Hematopoietic multipotent progenitor cell treated with erythropoietin and hydrocortisone succinate and interleukin-3 and kit ligand, for 8 days (in vitro differentiated cells): ENCODE measurements around the gene SLC16A7.
"Not testable (repeated sequence)": the region's sequence is repeated elsewhere in the genome, so short reads cannot be mapped to it uniquely, and the experiment has no call there.

ENCODE experiments used
- DNase-seq: peaks from one replicate; pipeline ENCODE4 v3.0.0-alpha.2; 2015

Gene SLC16A7

DNA sequence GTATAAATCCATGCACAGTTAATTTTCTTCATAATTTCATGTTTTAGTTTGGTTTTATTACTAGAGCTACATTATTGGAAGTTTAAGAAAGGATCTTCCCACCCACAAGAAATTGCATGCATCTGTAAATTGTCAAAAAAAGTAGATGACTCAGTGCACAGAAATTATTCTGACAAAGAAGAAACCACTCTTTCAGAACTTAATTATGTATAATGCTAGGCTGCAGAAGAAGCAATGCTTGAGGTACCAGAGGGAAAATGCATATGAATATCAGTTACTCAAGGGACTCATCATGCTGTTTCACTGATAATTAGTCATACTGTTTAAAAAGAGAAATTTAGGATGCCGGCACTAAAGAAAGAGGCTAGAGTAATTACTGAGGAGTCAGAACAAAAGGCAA, 147.0 kb downstream of the SLC16A7 start:
- no peak for DNase-seq

DNA sequence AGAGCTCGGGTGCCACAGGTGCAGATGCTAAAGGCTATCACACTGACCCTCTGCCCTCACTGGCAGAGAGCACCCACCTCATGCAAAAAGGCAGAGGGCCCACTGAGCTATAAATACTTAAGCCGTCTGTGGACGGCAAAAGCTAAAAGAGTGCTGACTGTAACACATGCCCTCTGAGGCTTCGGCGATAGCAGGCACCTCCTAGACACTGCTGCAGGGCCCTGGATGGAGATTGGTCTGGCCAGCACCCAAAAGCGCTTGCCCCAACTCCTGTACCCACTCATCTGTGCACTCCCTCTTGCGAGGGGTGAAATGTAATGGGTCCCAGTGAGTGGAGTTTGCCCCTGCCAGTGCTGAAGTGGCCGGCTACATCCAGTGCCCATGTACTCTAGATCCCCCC, 148.7 kb downstream of the SLC16A7 start:
- DNase-seq = no peak

DNA sequence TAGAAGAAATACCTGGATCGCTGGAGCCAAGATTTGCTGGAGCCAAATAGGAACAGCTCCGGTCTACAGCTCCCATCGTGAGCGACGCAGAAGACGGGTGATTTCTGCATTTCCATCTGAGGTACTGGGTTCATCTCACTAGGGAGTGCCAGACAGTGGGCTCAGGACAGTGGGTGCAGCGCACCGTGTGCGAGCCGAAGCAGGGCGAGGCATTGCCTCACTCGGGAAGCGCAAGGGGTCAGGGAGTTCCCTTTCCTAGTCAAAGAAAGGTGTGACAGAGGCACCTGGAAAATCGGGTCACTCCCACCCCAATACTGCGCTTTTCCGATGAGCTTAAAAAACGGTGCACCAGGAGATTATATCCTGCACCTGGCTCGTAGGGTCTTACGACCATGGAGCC, 155.3 kb downstream of the SLC16A7 start:
- not testable (repeated sequence) for DNase-seq

DNA sequence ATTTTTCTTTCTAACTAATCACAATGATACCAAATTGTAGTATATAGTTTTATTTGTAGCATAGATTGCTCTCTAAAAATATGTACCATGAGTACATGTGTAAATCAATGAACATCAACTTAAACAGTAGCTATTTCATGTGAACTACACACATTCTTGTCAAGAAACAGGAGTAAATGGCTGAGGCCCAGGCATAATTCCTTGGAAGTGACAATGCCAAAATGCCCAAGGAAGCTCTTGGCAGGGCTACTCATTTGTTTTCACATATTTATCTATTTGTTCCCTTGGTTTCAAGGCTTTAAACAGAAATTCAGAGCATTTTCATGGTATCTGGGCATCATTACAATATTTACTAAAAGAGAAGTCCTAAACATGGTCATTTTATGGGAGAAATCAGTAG, 165.7 kb downstream of the SLC16A7 start:
- DNase-seq = no peak

DNA sequence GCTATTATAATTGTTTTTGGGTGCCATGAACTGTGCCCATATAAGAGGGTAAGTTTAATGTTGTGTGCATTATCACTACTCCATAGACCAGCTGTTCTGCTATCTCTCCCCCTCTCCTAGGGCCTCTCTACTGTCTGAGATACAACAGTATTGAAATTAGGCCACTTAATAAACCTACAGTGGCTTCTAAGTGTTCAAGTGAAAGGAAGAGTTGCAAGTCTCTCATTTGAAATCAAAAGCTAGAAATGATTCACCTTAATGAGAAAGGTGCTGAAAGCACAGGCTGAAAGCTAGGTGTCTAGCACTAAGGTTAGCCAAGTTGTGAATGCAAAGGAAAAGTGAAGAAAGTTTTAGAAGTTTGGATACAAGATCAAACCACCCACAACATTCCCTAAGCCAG, 168.0 kb downstream of the SLC16A7 start:
- DNase-seq = no peak

DNA sequence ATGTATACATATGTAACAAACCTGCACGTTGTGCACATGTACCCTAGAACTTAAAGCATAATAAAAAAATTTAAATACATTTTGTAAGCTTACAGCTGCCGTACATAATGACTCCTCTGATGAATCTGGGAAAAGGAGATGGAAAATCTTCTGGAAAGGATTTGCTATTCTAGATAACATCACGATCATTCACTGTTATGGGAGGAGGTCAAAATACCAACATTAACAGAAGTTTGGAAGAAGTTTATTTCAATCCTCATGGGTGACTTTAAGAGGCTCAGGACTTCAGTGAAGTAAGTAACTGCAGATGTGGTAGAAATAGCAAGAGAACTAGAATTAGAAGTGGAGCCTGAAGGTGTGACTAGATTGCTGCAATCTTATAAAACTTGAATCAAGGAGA, 172.2 kb downstream of the SLC16A7 start:
- DNase-seq = no peak

DNA sequence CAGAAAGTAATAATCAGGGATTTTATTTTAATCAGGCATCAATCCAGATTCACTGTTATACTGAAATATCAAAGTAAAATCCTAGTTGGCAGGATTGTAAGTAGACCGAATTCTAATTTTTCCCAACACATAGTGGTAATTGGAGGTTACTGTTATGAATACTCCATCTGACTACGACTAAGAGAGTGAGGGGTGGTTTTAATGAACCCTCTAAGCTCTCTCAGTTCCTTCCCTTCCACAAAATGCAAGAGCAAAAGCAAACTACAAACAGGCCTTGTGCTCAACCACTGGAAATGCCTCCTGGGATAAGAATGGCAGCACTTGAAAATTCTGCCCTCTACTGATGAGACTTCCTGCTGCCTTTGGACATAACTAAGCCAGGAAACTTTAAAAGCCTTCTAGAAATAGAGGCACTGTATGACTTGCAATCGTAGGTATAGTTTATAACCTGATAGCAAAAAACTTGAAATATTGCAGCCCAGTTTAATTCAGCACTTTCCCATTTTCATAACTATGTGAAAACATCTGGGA, 184.8 kb downstream of the SLC16A7 start:
- DNase-seq = peak; percentile 29

DNA sequence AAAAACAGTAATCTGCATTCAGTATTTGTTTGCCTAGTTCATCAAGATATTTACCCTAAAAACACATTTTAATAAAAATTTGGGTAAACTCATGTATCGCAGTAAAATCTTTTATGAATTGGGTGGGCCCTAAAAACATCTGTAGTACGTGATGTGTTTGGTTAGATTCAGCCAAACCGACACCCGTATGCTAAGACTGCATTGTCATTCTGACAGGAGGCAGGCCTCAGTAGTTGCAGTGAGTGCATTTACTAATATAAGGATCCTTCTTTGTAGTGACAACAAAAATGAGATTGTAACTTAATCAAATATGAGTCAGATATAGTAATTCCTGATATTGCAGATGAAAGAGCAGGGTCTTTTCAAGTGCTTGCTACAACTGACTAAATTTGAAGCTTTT, 191.8 kb downstream of the SLC16A7 start:
- peak; percentile 53 for DNase-seq

DNA sequence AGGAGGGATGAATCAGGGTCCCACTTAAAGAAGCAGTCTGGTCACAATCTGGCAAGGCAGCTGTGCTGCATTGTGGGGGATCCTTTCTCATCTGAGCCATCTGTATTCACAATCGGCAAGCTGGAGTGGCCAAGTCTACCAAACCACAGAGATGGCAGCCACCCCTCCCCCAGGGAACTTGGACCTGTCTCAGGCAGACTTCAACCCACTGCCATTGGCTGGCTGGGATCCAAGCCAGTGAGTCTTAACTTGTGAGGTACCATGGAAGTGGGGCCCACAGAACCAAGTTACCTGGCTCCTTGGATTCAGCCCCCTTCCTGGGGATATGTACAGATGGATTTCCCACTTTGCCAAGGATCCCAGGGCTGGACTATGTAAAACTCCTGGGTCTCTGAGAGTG, 196.8 kb downstream of the SLC16A7 start:
- no peak for DNase-seq

DNA sequence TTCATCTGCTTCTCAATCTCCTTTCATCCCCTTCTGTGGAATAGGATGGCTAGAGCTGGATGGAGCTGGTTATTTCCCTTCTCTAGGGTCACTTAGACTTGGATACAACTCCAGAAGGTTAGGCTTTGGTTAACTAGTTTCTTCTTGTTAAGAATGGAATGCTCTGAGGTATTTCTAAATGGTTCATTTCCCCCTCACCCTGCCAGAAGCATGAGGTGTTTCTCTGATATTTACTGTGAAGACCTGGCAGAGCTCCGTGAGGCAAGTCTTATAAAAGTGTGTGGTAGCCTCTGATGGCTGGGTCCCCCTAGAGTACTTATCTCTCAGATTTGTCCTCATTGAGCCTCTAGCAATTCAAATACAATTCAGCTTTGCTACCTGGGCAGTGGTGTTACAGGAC, 207.9 kb downstream of the SLC16A7 start:
- no peak for DNase-seq

DNA sequence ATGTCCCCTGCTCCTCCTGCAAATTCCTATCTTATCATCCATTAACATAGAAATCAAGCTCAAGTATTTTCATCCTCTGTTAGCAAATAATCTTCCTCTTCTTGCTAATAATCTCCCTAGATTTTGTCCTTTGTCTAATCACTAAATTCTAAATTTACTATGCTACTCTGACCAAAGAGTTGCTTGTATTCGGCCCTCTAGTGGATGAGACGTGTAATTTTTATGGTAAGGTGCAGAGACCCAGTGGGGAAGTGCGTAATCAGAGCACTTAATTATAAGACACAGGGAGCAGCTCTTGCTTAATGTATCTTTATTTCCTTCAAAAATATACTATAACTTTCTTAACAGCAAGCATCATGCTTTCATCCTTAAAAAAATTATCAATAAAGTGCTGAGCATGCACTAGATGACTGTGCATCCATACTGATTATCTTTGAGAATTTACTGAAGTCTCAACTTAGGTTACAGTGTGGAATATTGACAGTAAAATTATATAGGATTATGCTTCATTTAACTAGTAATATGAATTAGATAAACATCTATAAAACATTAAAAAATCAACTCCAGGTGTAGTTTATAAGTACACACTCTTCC, 212.6 kb downstream of the SLC16A7 start:
- DNase-seq = peak; percentile 55

DNA sequence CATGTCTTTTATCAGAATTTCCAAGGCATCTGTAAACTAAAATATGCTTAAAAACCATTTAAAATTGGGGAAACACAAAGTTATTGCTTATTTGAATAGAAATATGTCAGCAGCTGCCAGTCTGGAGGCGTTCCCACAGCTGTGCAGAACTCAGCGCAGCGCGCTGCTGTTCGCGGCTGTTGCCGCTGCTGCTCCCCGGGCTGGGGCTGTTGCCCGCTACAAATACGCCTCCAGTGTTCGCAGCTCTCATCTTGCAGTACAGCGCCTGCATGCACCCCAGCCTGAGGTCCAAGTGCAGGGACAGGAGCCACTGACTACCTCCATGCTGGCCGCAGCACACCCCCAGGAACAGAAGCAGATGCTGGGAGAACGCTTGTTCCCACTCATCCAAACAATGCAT, 216.2 kb downstream of the SLC16A7 start:
- no peak for DNase-seq

DNA sequence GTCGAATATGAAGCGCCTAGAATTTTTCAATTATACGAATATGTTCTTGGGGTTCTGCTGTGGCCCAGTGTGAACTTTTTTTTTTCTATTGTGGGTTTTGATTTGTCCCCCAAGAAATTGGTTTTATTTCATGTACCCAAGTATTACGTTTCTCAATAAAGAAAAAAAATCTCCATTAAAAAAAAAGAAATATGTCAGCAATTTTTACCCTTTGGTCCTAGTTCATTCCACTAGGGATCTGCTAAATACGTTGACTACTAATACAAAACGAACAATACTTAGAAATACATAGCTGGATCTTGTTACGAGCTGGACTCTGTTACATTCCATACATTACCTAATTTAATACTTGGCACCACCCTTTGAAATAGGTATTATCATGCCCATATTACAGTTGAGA, 216.9 kb downstream of the SLC16A7 start:
- DNase-seq = no peak

DNA sequence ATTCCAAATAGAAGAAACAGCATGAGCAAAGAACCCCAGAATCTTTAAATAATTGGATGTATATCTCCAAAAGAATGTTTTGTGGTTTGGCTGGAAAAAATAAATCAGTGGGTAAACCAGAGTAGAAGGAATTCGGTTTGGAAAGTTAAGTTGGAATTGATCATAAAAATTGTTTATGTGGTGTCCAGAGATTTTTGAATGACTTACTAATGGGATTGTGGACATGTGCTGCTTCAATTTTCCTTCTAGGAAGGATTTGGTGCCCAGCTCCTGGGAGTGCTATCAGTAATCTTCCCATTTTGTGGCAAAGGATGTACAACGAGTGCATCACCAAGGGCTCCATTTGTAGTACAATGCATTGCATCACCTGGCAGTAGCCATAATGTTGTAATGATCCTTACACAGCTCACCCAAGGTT, 224.8 kb downstream of the SLC16A7 start:
- no peak for DNase-seq

DNA sequence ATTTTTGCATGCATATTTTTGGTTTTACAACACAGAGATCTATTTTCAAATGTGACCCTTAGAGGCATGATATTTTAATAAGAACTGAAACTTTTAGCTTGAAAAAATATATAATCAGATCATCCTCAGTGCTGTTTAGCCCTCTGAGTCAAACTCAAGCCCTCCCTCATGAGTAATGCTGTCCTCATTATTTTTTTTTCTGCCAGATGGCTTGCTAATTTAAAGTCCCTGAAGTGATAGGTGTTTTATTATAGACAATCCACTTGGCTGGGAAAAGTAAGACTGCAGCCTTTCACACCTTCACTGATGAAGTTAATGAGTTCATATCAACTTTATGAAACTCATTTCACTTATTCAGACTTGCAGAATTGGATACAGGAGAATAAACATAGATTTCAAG, 227.7 kb downstream of the SLC16A7 start:
- DNase-seq = no peak

DNA sequence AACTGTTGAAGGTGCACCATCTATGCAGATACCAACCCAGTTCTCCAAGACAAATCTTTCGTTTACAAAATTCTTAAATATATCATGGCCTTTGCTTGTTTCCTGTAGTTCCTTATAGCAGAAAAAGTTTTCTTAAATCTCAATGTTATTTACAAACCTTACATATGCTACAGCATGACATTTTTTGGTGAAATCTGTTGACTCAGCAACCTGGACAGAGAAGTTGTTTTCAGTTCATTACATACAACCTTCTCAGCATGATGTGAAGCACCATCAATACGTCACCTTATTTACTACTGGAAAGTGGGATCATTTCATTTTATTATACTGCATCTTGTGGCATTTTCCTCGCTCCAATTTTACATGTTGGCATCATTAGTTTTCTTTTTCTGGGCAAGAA, 231.9 kb downstream of the SLC16A7 start:
- no peak for DNase-seq

DNA sequence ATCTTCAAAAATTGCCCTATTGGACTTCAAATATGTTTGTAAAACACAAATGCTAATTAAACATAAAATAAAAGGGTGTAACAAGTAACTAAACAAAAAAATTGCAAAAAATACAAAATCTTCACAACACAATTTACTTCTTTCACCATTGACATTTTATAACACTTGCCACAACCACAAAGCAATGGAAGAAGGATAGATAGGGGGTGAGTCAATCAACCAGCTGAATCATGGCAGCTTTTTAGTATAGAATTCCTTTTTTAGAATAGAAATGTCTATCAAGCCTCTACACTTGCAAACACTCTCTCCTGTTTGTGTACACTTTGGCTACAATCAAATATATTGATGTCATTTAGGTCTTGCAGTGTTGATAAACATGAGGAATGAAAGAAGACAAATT, 232.7 kb downstream of the SLC16A7 start:
- DNase-seq = no peak

DNA sequence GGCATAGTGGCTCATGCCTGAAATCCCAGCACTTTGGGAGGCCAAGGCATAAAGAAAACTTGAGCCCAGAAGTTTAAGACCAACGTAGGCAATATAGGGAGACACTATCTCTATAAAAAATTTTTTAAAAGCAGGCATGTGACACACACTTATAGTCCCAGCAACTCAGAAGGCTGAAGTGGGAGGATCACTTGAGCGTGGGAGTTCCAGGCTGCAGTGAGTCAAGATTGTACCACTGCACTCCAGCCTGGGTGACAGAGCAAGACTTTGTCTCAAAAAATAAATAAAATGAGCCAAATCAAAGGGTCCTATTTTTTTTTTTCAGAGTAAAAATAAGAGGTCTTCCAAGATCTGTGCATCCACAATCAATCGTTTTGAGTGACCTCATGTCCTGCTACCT, 237.6 kb downstream of the SLC16A7 start:
- DNase-seq = no peak

DNA sequence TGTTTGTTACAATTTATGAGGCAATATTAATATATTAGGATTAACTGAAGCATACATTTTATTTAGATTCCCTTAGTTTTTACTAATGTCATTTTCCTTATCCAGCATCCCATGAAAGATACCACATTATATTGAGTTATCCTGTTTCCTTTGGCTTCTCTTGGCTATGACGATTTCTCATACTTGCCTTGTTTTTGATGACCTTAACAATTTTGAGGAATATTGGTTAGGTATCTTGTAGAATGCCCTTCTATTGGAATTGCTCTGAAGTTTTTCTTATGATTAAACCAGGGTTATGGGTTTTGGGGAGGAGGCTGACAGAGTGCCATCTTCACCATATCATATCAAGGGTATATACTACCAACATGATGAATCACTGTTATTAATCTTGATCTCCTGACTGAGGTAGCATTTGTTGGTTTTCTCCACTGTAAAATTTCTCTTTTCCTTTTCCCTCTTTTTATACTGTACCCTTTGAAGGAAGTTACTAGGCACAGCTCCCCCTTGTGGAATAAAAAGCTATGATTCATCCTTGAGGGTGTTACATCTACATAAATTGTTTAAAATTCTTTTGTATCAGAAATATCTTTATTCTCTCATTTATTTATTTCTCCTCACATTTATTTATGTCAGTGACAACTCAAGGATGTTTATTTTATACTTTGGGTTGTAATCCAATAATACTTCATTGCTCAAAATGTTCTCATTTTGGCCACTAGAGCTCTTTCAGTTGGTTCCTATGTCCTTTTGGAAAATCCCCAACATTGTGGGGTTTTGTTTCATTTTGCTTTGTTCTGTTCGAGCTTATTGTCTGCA, 239.0 kb downstream of the SLC16A7 start:
- DNase-seq = peak; percentile 50
